HG03045 (cell line): ENCODE results near the gene METTL16.
"Not testable (repeated sequence)": the region's sequence is repeated elsewhere in the genome, so short reads cannot be mapped to it uniquely, and the experiment has no call there.

Experiments
- ATAC-seq: cut with Tn5 transposase; IDR thresholded peaks from one replicate; pipeline ENCODE4 v1.9.1; 2021; ENCODE audit warnings: mild to moderate bottlenecking, moderate library complexity; ENCODE audit not compliant: unreplicated experiment

Gene METTL16

GRCh38 chr17:2507015-2507414 is 4.7 kb downstream of the METTL16 start:
- not testable (repeated sequence) for ATAC-seq

- ATAC-seq: no peak
These were observed 8.1 kb downstream of the METTL16 start for GRCh38 chr17:2503627-2504026.

- no peak for ATAC-seq
These were observed 8.7 kb downstream of the METTL16 start for GRCh38 chr17:2502871-2503580.

- no peak for ATAC-seq
These were observed 11.2 kb downstream of the METTL16 start for GRCh38 chr17:2500446-2500845.

- ATAC-seq: not testable (repeated sequence)
These were observed 22.4 kb downstream of the METTL16 start for GRCh38 chr17:2489286-2489685.

- ATAC-seq: no peak
These were observed 24.4 kb downstream of the METTL16 start for GRCh38 chr17:2487306-2487705.

GRCh38 chr17:2486709-2487108 is 25.0 kb downstream of the METTL16 start:
- not testable (repeated sequence) for ATAC-seq

GRCh38 chr17:2485970-2486369 is 25.7 kb downstream of the METTL16 start:
- ATAC-seq: no peak

GRCh38 chr17:2485543-2485942 is 26.1 kb downstream of the METTL16 start:
- no peak for ATAC-seq

- no peak for ATAC-seq
These were observed 26.8 kb downstream of the METTL16 start for GRCh38 chr17:2484876-2485275.

- no peak for ATAC-seq
These were observed 28.6 kb downstream of the METTL16 start for GRCh38 chr17:2483084-2483483.

- ATAC-seq: no peak
These were observed 29.5 kb downstream of the METTL16 start for GRCh38 chr17:2482218-2482617.

- no peak for ATAC-seq
These were observed 29.9 kb downstream of the METTL16 start for GRCh38 chr17:2481760-2482159.

GRCh38 chr17:2478458-2478857 is 33.2 kb downstream of the METTL16 start:
- ATAC-seq: no peak

- ATAC-seq: no peak
These were observed 36.6 kb downstream of the METTL16 start for GRCh38 chr17:2475056-2475455.

GRCh38 chr17:2474371-2474770 is 37.3 kb downstream of the METTL16 start:
- no peak for ATAC-seq

- no peak for ATAC-seq
These were observed 43.4 kb downstream of the METTL16 start for GRCh38 chr17:2468270-2468669.

GRCh38 chr17:2466931-2467330 is 44.8 kb downstream of the METTL16 start:
- no peak for ATAC-seq

GRCh38 chr17:2462481-2462880 is 49.2 kb downstream of the METTL16 start:
- ATAC-seq: no peak

- no peak for ATAC-seq
These were observed 51.8 kb downstream of the METTL16 start for GRCh38 chr17:2459917-2460271.

GRCh38 chr17:2457913-2458312 is 53.8 kb downstream of the METTL16 start:
- no peak for ATAC-seq

GRCh38 chr17:2456475-2456874 is 55.2 kb downstream of the METTL16 start:
- ATAC-seq: no peak

- no peak for ATAC-seq
These were observed 55.7 kb downstream of the METTL16 start for GRCh38 chr17:2455956-2456355.
